ENCODE measurements around the gene VAMP2.

VAMP2 gene

DNA sequence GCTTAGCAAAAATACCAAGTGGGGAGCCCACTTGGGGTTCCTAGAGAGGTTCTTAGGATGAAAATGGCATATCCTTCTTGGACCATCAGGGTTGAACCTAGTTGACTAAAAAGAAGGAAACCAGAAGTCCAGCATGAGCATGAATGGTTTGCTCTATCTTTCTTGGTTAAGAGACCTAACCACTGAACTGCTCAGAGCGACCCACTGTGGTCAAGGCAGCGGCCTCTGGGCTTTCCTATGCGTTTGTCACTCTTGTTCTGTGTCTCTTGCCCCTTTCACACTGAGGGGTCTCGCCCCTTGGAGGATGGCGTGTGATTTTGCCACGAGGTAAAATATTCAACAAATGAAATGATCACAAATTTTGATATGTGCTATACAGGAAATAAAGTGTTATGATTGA lies 27.8 kb upstream of the VAMP2 start:
- no peak for DNase-seq (ENCODE audit: low read depth)
- peak overlapping the region; percentile 73 for H3K4me3 ChIP-seq (ENCODE audit: low read length)
- TF ChIP-seq, protein P1, sequence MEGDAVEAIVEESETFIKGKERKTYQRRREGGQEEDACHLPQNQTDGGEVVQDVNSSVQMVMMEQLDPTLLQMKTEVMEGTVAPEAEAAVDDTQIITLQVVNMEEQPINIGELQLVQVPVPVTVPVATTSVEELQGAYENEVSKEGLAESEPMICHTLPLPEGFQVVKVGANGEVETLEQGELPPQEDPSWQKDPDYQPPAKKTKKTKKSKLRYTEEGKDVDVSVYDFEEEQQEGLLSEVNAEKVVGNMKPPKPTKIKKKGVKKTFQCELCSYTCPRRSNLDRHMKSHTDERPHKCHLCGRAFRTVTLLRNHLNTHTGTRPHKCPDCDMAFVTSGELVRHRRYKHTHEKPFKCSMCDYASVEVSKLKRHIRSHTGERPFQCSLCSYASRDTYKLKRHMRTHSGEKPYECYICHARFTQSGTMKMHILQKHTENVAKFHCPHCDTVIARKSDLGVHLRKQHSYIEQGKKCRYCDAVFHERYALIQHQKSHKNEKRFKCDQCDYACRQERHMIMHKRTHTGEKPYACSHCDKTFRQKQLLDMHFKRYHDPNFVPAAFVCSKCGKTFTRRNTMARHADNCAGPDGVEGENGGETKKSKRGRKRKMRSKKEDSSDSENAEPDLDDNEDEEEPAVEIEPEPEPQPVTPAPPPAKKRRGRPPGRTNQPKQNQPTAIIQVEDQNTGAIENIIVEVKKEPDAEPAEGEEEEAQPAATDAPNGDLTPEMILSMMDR (conservative IDR thresholded peaks at IDR 0.05; ENCODE audit: low read depth, low read length): no peak

GRCh38 chr17:8189711-8190477 lies 27.1 kb upstream of the VAMP2 start, which contains the start of gene BORCS6:
Gene BORCS6, minus strand, starts transcription at chr17:8190180. Its CDS starts 40 bp downstream, at chr17:8190140.
- DNase-seq (ENCODE audit: low read depth): peak; percentile 96
- TF ChIP-seq, protein P1 (conservative IDR thresholded peaks at IDR 0.05; ENCODE audit: low read depth, low read length): no peak
- H3K4me3 ChIP-seq (ENCODE audit: low read length): peak within 1 kb of the TSS; percentile 73

DNA sequence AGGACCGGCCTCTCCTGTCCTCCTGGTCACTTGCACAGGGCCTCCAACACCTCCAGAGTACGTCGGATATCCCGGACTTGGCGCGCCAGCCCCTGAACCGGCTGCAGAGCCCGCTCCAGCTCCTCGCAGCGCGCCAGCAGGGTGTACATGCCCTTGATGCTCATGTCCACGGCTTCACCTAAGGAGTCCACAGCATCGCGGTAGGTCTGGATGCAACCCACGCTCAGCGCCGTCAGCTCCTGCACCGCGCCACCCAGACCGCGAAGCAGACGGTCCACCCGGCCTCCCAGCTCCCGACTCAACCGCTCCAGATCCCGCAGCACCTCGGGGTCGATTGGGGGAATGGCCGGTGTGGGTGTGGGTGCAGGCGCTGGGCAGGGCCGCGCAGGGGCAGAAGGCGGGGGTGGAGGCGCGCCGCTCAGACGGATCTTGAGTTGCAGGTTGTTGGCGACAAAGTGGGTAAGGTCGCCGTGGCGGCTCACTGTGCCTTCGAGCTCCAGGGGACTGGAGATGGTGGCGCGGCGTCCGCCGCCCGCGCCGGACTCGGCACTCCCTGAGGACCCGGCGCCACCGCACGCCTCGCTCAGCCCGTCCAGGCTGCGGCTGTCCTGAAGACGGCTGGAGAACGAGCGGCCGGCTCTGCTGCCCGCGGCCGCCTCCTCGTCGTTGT lies 26.4 kb upstream of the VAMP2 start:
- no peak for DNase-seq (ENCODE audit: low read depth)
- TF ChIP-seq, protein P1 (conservative IDR thresholded peaks at IDR 0.05; ENCODE audit: low read depth, low read length): no peak
- peak overlapping the region; percentile 73 for H3K4me3 ChIP-seq (ENCODE audit: low read length)

DNA sequence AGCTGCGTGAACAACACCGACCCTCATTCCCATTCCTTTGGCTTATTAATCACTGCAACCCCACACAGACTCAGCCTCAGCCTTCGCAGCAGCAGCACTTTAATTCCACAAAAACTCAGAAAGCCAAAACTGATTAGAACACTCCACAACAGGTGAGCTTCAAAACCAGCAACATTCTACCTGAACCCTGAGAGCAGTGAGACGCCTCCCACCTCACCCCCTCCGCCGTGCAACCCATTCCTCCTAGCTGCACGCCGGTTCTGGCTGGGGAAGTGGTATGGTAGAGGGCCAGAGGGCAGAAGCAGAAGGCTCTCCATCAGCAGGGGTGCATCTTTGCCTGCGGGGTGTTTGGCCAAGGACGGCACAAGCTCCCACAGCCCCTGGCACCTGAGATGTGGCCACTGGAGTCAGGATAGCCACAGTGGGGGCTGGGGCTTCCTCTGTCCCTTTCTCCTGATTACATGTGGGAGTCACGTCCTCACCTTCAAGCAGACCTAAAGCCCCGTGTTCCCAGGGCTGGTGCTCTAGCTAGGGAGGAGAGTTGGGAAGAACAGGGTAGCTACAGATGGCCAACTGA lies 25.6 kb upstream of the VAMP2 start:
- TF ChIP-seq, protein P1 (conservative IDR thresholded peaks at IDR 0.05; ENCODE audit: low read depth, low read length): no peak
- peak overlapping the region; percentile 73 for H3K4me3 ChIP-seq (ENCODE audit: low read length)
- no peak for DNase-seq (ENCODE audit: low read depth)

DNA sequence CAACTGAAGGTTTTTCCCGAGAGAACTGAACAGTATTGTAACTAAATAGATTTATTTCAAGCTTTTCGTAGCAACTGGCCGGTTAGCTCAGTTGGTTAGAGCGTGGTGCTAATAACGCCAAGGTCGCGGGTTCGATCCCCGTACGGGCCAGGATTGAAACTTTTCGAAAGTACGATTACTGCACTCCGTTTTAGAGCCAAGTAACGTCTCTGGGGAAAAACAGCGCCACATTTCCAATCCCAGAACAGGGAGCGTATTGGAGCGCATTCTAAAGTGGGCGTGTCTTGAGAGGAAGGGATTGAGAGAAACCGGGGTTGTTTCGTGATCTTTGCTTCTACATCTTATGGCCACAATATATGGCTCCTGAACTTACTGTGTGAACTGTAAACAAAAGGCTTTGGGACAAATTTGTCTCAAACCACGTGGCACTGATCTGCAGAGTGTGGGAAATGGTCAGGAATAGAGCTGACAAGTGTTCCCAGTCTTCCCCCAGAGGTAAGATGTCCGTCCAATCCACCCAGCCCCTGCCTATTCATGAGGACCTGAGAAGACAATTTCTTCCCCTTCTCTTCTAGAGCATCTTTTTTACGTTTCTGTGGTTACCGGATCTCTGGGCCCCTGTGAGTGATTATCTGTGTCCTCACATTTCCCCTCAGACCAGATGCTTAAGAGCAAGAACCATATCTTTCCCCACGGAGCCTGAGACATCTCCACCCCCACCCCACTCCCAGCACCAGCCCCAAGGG lies 24.9 kb upstream of the VAMP2 start:
- TF ChIP-seq, protein P1 (conservative IDR thresholded peaks at IDR 0.05; ENCODE audit: low read depth, low read length): no peak
- H3K4me3 ChIP-seq (ENCODE audit: low read length): peak overlapping the region; percentile 97
- peak; percentile 95 for DNase-seq (ENCODE audit: low read depth)

DNA sequence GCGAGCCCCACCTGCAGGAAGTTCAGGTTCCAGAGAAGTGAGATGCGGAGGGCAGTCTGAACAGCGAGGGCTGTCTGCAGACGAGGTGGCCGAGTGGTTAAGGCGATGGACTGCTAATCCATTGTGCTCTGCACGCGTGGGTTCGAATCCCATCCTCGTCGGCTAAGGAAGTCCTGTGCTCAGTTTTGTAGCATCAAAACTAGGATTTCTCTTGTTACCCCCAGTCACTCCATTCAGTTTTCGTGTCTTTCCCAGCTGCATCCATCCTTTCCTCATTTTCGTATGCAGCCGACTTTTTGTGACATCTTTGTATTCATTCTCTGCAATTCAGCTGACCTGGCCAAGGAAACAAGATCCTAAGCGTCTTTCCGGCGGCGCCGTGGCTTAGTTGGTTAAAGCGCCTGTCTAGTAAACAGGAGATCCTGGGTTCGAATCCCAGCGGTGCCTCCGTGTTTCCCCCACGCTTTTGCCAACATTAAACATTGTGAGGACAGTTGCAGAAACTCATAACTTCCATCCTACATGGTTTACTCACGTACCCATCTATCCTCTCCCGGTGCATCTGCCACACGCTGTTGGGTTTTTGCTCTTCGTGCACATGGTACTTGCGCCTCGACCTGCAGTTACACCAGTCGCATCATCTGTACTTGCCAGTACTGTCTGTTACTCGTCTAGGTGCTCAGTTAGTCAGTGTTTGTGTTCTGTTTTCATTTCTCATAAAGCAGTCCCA lies 24.2 kb upstream of the VAMP2 start:
- peak overlapping the region; percentile 97 for H3K4me3 ChIP-seq (ENCODE audit: low read length)
- peak; percentile 82 for DNase-seq (ENCODE audit: low read depth)
- TF ChIP-seq, protein P1 (conservative IDR thresholded peaks at IDR 0.05; ENCODE audit: low read depth, low read length): peak; percentile 53
